PC-9 (cell line): ENCODE results near the gene CLSTN1. TPM values are rescaled to one million over a fixed set of nuclear protein-coding genes. Genes with fewer than 3 reads are reported as not detected.
A peak's percentile ranks its signal among the peaks of the same experiment; 100 is the strongest.
"Not testable (repeated sequence)": the region's sequence is repeated elsewhere in the genome, so short reads cannot be mapped to it uniquely, and the experiment has no call there.

Source experiments
- BruUV-seq: library from RNA; stranded (reverse); fragments of 400-500 nt; replicated peaks from 2 replicates; lab custom pipeline; 2021; lab: Mats Ljungman, UMichigan
- CTCF ChIA-PET: fragments of 300-600 bp; sonication (Branson Sonifier 250); formaldehyde crosslinking; loops from one replicate; lab custom pipeline; 2022; ENCODE audit warnings: antibody characterized with exemption; lab: Charles Lee
- POLR2A ChIA-PET: fragments of 300-600 bp; sonication (Branson Sonifier 250); formaldehyde crosslinking; loops from one replicate; lab custom pipeline; 2022; ENCODE audit warnings: antibody characterized with exemption; ENCODE audit not compliant: unreplicated experiment; lab: Charles Lee
- DNase-seq, 2 experiments: peaks; one replicate each; pipeline versions ENCODE4 v3.0.0 to v3.0.0-alpha.2; 2015 to 2022; ENCODE audit warnings: mixed read lengths in 1 of 2
- H2AFZ ChIP-seq: fragments of 200-600 bp; sonication (generic); 2 replicates; pipeline ENCODE4 v1.8.1; 2017; ENCODE audit warnings: antibody characterized with exemption
- H3F3A ChIP-seq: fragments of 200-600 bp; sonication (generic); 2 replicates; pipeline ENCODE4 v1.8.1; 2017; ENCODE audit warnings: antibody characterized with exemption, mild to moderate bottlenecking, low read depth; ENCODE audit not compliant: insufficient read depth
- H3K27ac ChIP-seq: fragments of 200-600 bp; sonication (generic); 2 replicates; pipeline ENCODE4 v1.6.1; 2016; ENCODE audit warnings: mixed run types
- H3K27me3 ChIP-seq: fragments of 200-600 bp; sonication (generic); 2 replicates; pipeline ENCODE4 v1.6.1; 2016; ENCODE audit warnings: low read depth, mixed run types; ENCODE audit not compliant: insufficient read depth
- H3K36me3 ChIP-seq: fragments of 200-600 bp; sonication (generic); 2 replicates; pipeline ENCODE4 v1.6.1; 2016; ENCODE audit warnings: low read depth, mixed run types
- H3K4me1 ChIP-seq: fragments of 200-600 bp; sonication (generic); replicated peaks from 2 replicates; pipeline ENCODE4 v1.6.1; 2016; ENCODE audit warnings: mixed run types; ENCODE audit not compliant: insufficient read depth
- H3K4me2 ChIP-seq: fragments of 200-600 bp; sonication (generic); 2 replicates; pipeline ENCODE4 v1.6.1; 2017; ENCODE audit warnings: mixed run types
- H3K4me3 ChIP-seq: fragments of 200-600 bp; sonication (generic); 2 replicates; pipeline ENCODE4 v1.6.1; 2016; ENCODE audit warnings: mixed run types
- H3K79me2 ChIP-seq: fragments of 200-600 bp; sonication (generic); 2 replicates; pipeline ENCODE4 v1.6.1; 2017; ENCODE audit warnings: low read depth, mixed run types
- H3K9me2 ChIP-seq: fragments of 200-600 bp; sonication (generic); 2 replicates; pipeline ENCODE4 v1.8.1; 2017; ENCODE audit warnings: mild to moderate bottlenecking; ENCODE audit not compliant: insufficient read depth
- H3K9me3 ChIP-seq: fragments of 200-600 bp; sonication (generic); 2 replicates; pipeline ENCODE4 v1.8.1; 2016; ENCODE audit warnings: low read depth; ENCODE audit not compliant: insufficient read depth
- H4K20me1 ChIP-seq: fragments of 200-600 bp; sonication (generic); 2 replicates; pipeline ENCODE4 v1.8.1; 2017; ENCODE audit not compliant: insufficient read depth
- CTCF ChIP-seq: fragments of 200-600 bp; sonication (generic); conservative IDR thresholded peaks from 2 replicates; pipeline ENCODE4 v1.6.1; 2017; ENCODE audit warnings: mixed run types, antibody characterized with exemption, mild to moderate bottlenecking, moderate library complexity
- EZH2 ChIP-seq: fragments of 200-600 bp; sonication (generic); IDR thresholded peaks from 2 replicates; pipeline ENCODE4 v1.8.0; 2017; ENCODE audit warnings: antibody characterized with exemption, low read depth
- intact Hi-C: fragments of 100-400 bp; cut with micrococcal nuclease; formaldehyde crosslinking; loops from one replicate; pipeline ENCODE4 v1.10.0; 2022; ENCODE audit not compliant: unreplicated experiment
- total RNA-seq: library from RNA; stranded (reverse); gene quantifications from 2 replicates; pipeline ENCODE4 v1.2.3, GENCODE V29; 2021

Gene CLSTN1
- total RNA-seq, 1 experiment from 2014 or later: 140 TPM

- H3K27me3 ChIP-seq: no peaks in the 10 kb centered on the region
- peaks cover 16% of the 10 kb centered on the region for H4K20me1 ChIP-seq
- no peak for TF ChIP-seq CTCF
- TF ChIP-seq EZH2: no peak
- H3K4me1 ChIP-seq: no peaks in the 10 kb centered on the region
- intact Hi-C loops: no loop called here
- H3K9me3 ChIP-seq: no peaks in the 10 kb centered on the region
- H3K9me2 ChIP-seq: no peaks in the 10 kb centered on the region
- no peaks in the 10 kb centered on the region for H3F3A ChIP-seq
- no peak overlapping the region for H3K4me3 ChIP-seq
- H3K79me2 ChIP-seq: peaks cover 49% of the 10 kb centered on the region
- H3K27ac ChIP-seq: no peak overlapping the region
- CTCF ChIA-PET: no interaction called here
- no TSS peak for BruUV-seq
- no peak for DNase-seq
- H3K4me2 ChIP-seq: no peak overlapping the region
- H2AFZ ChIP-seq: no peak overlapping the region
- H3K36me3 ChIP-seq: no peaks in the 10 kb centered on the region
- POLR2A ChIA-PET: no interaction called here
Observed at GRCh38 chr1:9794081-9794480, 29.7 kb downstream of the CLSTN1 start.

- Histone ChIP-seq H2AFZ (no peak overlapping the region), H3K4me3 (no peak overlapping the region), H3F3A (no peaks in the 10 kb centered on the region), H3K27ac (no peak overlapping the region), H3K27me3 (no peaks in the 10 kb centered on the region), H3K9me3 (no peaks in the 10 kb centered on the region), H4K20me1 (peaks cover 13% of the 10 kb centered on the region), H3K4me2 (no peak overlapping the region), H3K4me1 (no peaks in the 10 kb centered on the region), H3K79me2 (peaks cover 47% of the 10 kb centered on the region), H3K36me3 (no peaks in the 10 kb centered on the region), H3K9me2 (no peaks in the 10 kb centered on the region)
- DNase-seq: no peak
- no TSS peak for BruUV-seq
- intact Hi-C loops: no loop called here
- POLR2A ChIA-PET: no interaction called here
- TF ChIP-seq EZH2 (no peak), CTCF (no peak)
- CTCF ChIA-PET: interaction anchor here (0.6 kb wide), 1 partner anchor 659 kb away, joined by 7 read pairs; no protein-coding TSS in a partner anchor
Observed at GRCh38 chr1:9793291-9793690, 30.5 kb downstream of the CLSTN1 start.

- no peak overlapping the region for H3K27ac ChIP-seq
- no peak overlapping the region for H2AFZ ChIP-seq
- H4K20me1 ChIP-seq: peaks cover 10% of the 10 kb centered on the region
- H3K36me3 ChIP-seq: no peaks in the 10 kb centered on the region
- ChIA-PET CTCF (interaction anchor here (0.6 to 0.7 kb wide), 3 partner anchors 22 to 693 kb away, joined by 3 to 7 read pairs (median 6); no protein-coding TSS in a partner anchor), POLR2A (no interaction called here)
- no peak for TF ChIP-seq CTCF
- TF ChIP-seq EZH2: no peak
- H3K4me3 ChIP-seq: no peak overlapping the region
- H3K9me3 ChIP-seq: no peaks in the 10 kb centered on the region
- DNase-seq: peak in 1 of 2 experiments; percentile 44
- intact Hi-C loops: no loop called here
- no peaks in the 10 kb centered on the region for H3F3A ChIP-seq
- H3K27me3 ChIP-seq: no peaks in the 10 kb centered on the region
- no TSS peak for BruUV-seq
- no peaks in the 10 kb centered on the region for H3K9me2 ChIP-seq
- no peaks in the 10 kb centered on the region for H3K4me1 ChIP-seq
- no peak overlapping the region for H3K4me2 ChIP-seq
- H3K79me2 ChIP-seq: peaks cover 43% of the 10 kb centered on the region
Observed at GRCh38 chr1:9792156-9793042, 31.4 kb downstream of the CLSTN1 start.

GRCh38 chr1:9789700-9790099, 34.1 kb downstream of the CLSTN1 start:
- CTCF ChIA-PET, BruUV-seq, H3K27me3 ChIP-seq, DNase-seq, H2AFZ ChIP-seq, H3K27ac ChIP-seq, H3K4me1 ChIP-seq, H3K36me3 ChIP-seq, H3K9me3 ChIP-seq, intact Hi-C loops, H3K9me2 ChIP-seq, POLR2A ChIA-PET, H3K4me2 ChIP-seq, H3F3A ChIP-seq, H3K4me3 ChIP-seq: not testable (repeated sequence)
- H4K20me1 ChIP-seq: peaks cover 10% of the 10 kb centered on the region
- peaks cover 32% of the 10 kb centered on the region for H3K79me2 ChIP-seq
